ENCODE measurements around the gene BAHCC1.

BAHCC1 gene

GRCh38 chr17:81488276-81488860 lies 93.1 kb downstream of the BAHCC1 start:
- H3K27ac ChIP-seq (ENCODE audit: low read depth, low read length) = no peak overlapping the region
- peak overlapping the region; percentile 65 for H3K4me3 ChIP-seq (ENCODE audit: low read depth, low read length)
- H2BK5ac ChIP-seq (ENCODE audit: low read depth, low read length, poor library complexity) = no peak overlapping the region
- H4K8ac ChIP-seq (ENCODE audit: low read depth, low read length) = peak overlapping the region; percentile 98
- no peak overlapping the region for H3K23ac ChIP-seq (ENCODE audit: low read length)
- peak overlapping the region; percentile 91 for H4K91ac ChIP-seq (ENCODE audit: low read depth, low read length)
- peaks cover 11 to 20% of the 10 kb centered on the region in 2 experiments for H3K4me1 ChIP-seq (ENCODE audit: control insufficient read depth in 1 of 2, insufficient read depth in 2 of 2, low read length in 2 of 2)
- peaks cover 3% of the 10 kb centered on the region for H3K9me3 ChIP-seq (ENCODE audit: insufficient read depth, low read depth, low read length)
- H4K12ac ChIP-seq (ENCODE audit: low read depth, low read length) = peak overlapping the region; percentile 89
- peak overlapping the region; percentile 84 for H2BK120ac ChIP-seq (ENCODE audit: insufficient read depth, low read length, poor library complexity)
- H3K14ac ChIP-seq (ENCODE audit: low read length) = peak overlapping the region; percentile 94
- H2AK5ac ChIP-seq (ENCODE audit: low read length) = peak overlapping the region; percentile 93
- no CpG with 5 or more reads among the region's 52 CpGs for WGBS (ENCODE audit: extremely low coverage, insufficient coverage, insufficient read length)
- H2BK12ac ChIP-seq (ENCODE audit: low read length) = no peak overlapping the region
- H3K27me3 ChIP-seq (ENCODE audit: insufficient read depth, low read length) = peaks cover 5% of the 10 kb centered on the region
- peak in 1 of 2 donors; percentile 24 for DNase-seq
- peaks cover 7% of the 10 kb centered on the region for H3K79me1 ChIP-seq (ENCODE audit: low read length)
- peak overlapping the region; percentile 94 for H3K18ac ChIP-seq (ENCODE audit: low read length)
- H3K36me3 ChIP-seq (ENCODE audit: control insufficient read depth in 1 of 2, insufficient read depth in 2 of 2, low read length in 2 of 2) = no peaks in the 10 kb centered on the region
- H2AFZ ChIP-seq (ENCODE audit: insufficient read depth, low read length, poor library complexity) = peak overlapping the region; percentile 79
- peaks cover 5% of the 10 kb centered on the region for H3K79me2 ChIP-seq (ENCODE audit: control insufficient read depth, insufficient read depth, low read length, poor library complexity)
- H3K9ac ChIP-seq (ENCODE audit: low read length) = peak overlapping the region; percentile 78
- H3K4me2 ChIP-seq (ENCODE audit: low read length) = peak overlapping the region; percentile 84
- peak overlapping the region; percentile 70 for H3K4ac ChIP-seq (ENCODE audit: low read depth, low read length)

- no CpG with 5 or more reads among the region's 27 CpGs for WGBS (ENCODE audit: extremely low coverage, insufficient coverage, insufficient read length)
- Histone ChIP-seq H3K4ac (ENCODE audit: low read depth, low read length) (no peak overlapping the region), H3K36me3 (ENCODE audit: control insufficient read depth in 1 of 2, insufficient read depth in 2 of 2, low read length in 2 of 2) (no peaks in the 10 kb centered on the region), H2AFZ (ENCODE audit: insufficient read depth, low read length, poor library complexity) (no peak overlapping the region), H3K9me3 (ENCODE audit: insufficient read depth, low read depth, low read length) (peaks cover 2% of the 10 kb centered on the region), H3K4me2 (ENCODE audit: low read length) (no peak overlapping the region), H3K4me3 (ENCODE audit: low read depth, low read length) (peak overlapping the region; percentile 28), H4K91ac (ENCODE audit: low read depth, low read length) (no peak overlapping the region), H2BK5ac (ENCODE audit: low read depth, low read length, poor library complexity) (no peak overlapping the region), H3K27me3 (ENCODE audit: insufficient read depth, low read length) (peaks cover 5% of the 10 kb centered on the region), H2BK12ac (ENCODE audit: low read length) (no peak overlapping the region), H3K18ac (ENCODE audit: low read length) (no peak overlapping the region), H3K4me1 (ENCODE audit: control insufficient read depth in 1 of 2, insufficient read depth in 2 of 2, low read length in 2 of 2) (peaks cover 7 to 17% of the 10 kb centered on the region in 2 experiments), H2BK120ac (ENCODE audit: insufficient read depth, low read length, poor library complexity) (no peak overlapping the region), H3K14ac (ENCODE audit: low read length) (no peak overlapping the region), H2AK5ac (ENCODE audit: low read length) (no peak overlapping the region), H4K8ac (ENCODE audit: low read depth, low read length) (no peak overlapping the region), H3K9ac (ENCODE audit: low read length) (no peak overlapping the region), H3K23ac (ENCODE audit: low read length) (no peak overlapping the region), H3K79me1 (ENCODE audit: low read length) (peaks cover 7% of the 10 kb centered on the region), H3K27ac (ENCODE audit: low read depth, low read length) (no peak overlapping the region), H3K79me2 (ENCODE audit: control insufficient read depth, insufficient read depth, low read length, poor library complexity) (peaks cover 5% of the 10 kb centered on the region), H4K12ac (ENCODE audit: low read depth, low read length) (no peak overlapping the region)
- DNase-seq = no peak
Measured at GRCh38 chr17:81489012-81489997, 94.0 kb downstream of the BAHCC1 start.

DNA sequence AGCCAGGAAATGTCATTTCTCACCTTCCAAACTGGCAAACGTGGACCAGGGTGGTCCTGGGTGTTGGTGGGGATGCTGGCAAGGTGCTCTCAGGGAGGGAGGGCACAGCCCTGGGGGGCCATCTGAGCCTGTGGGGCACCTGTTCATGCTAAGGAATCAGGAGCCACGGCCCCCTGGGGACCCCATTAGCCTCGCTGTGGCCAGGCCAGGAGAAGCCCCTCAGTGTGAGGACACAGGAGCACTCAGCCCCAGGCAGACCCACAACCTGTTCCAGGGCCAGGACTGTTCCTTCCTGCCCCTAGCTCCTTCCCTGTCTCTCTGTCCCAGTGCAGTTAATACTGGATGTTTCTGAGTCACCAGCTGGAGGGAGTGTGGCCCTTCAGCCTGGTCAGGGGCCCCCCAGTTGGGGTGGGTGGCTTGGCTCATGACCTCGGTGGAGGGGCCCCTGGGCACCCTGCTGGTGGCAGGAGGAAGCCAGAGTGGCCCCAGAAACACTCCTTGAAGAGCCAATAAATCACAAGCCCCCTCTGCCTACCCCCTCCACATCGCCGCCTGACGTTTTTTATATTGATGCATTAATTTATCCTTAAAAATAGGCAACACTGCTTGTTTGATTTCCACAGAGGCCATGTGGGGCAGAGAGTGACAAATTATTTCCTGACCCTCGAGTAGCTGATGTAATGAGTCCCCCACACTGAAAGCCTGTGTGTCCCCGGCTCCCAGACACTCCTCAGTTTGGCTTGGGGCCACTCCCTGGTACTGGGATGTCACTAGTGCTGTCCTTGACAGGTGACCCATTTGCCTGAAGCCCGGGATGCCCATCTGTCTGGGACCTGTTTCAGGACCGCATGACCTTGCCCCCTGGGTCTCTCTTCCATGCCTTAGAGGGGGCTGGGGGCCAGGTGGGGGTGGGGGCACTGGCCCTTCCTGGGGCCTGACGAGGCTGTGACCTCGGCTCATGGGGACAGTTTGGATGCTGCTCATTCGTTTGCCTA lies 95.0 kb downstream of the BAHCC1 start:
- Histone ChIP-seq H3K27ac (ENCODE audit: low read depth, low read length) (no peak overlapping the region), H2AK5ac (ENCODE audit: low read length) (no peak overlapping the region), H3K14ac (ENCODE audit: low read length) (no peak overlapping the region), H3K4me3 (ENCODE audit: low read depth, low read length) (peak overlapping the region; percentile 28), H3K18ac (ENCODE audit: low read length) (no peak overlapping the region), H4K91ac (ENCODE audit: low read depth, low read length) (no peak overlapping the region), H3K9me3 (ENCODE audit: insufficient read depth, low read depth, low read length) (peaks cover 2% of the 10 kb centered on the region), H2BK12ac (ENCODE audit: low read length) (peak overlapping the region; percentile 25), H2BK120ac (ENCODE audit: insufficient read depth, low read length, poor library complexity) (no peak overlapping the region), H3K79me1 (ENCODE audit: low read length) (peaks cover 7% of the 10 kb centered on the region), H3K4me1 (ENCODE audit: control insufficient read depth in 1 of 2, insufficient read depth in 2 of 2, low read length in 2 of 2) (peaks cover 7 to 11% of the 10 kb centered on the region in 2 experiments), H3K9ac (ENCODE audit: low read length) (no peak overlapping the region), H3K23ac (ENCODE audit: low read length) (no peak overlapping the region), H3K27me3 (ENCODE audit: insufficient read depth, low read length) (peaks cover 5% of the 10 kb centered on the region), H3K4me2 (ENCODE audit: low read length) (no peak overlapping the region), H3K36me3 (ENCODE audit: control insufficient read depth in 1 of 2, insufficient read depth in 2 of 2, low read length in 2 of 2) (no peaks in the 10 kb centered on the region), H3K79me2 (ENCODE audit: control insufficient read depth, insufficient read depth, low read length, poor library complexity) (peaks cover 4% of the 10 kb centered on the region), H2BK5ac (ENCODE audit: low read depth, low read length, poor library complexity) (no peak overlapping the region), H4K8ac (ENCODE audit: low read depth, low read length) (no peak overlapping the region), H4K12ac (ENCODE audit: low read depth, low read length) (no peak overlapping the region), H2AFZ (ENCODE audit: insufficient read depth, low read length, poor library complexity) (no peak overlapping the region), H3K4ac (ENCODE audit: low read depth, low read length) (no peak overlapping the region)
- no CpG with 5 or more reads among the region's 14 CpGs for WGBS (ENCODE audit: extremely low coverage, insufficient coverage, insufficient read length)
- no peak for DNase-seq

- H3K9ac ChIP-seq (ENCODE audit: low read length) = no peak overlapping the region
- no peak overlapping the region for H3K14ac ChIP-seq (ENCODE audit: low read length)
- H4K12ac ChIP-seq (ENCODE audit: low read depth, low read length) = no peak overlapping the region
- H3K4me3 ChIP-seq (ENCODE audit: low read depth, low read length) = no peak overlapping the region
- no peak overlapping the region for H3K4me2 ChIP-seq (ENCODE audit: low read length)
- H2AK5ac ChIP-seq (ENCODE audit: low read length) = no peak overlapping the region
- H3K18ac ChIP-seq (ENCODE audit: low read length) = no peak overlapping the region
- H2BK12ac ChIP-seq (ENCODE audit: low read length) = no peak overlapping the region
- no CpG with 5 or more reads among the region's 5 CpGs for WGBS (ENCODE audit: extremely low coverage, insufficient coverage, insufficient read length)
- H3K79me2 ChIP-seq (ENCODE audit: control insufficient read depth, insufficient read depth, low read length, poor library complexity) = peaks cover 4% of the 10 kb centered on the region
- H3K27ac ChIP-seq (ENCODE audit: low read depth, low read length) = no peak overlapping the region
- peaks cover 5% of the 10 kb centered on the region for H3K27me3 ChIP-seq (ENCODE audit: insufficient read depth, low read length)
- peaks cover 2% of the 10 kb centered on the region for H3K9me3 ChIP-seq (ENCODE audit: insufficient read depth, low read depth, low read length)
- no peak overlapping the region for H4K8ac ChIP-seq (ENCODE audit: low read depth, low read length)
- H2AFZ ChIP-seq (ENCODE audit: insufficient read depth, low read length, poor library complexity) = no peak overlapping the region
- no peak for DNase-seq
- no peak overlapping the region for H4K91ac ChIP-seq (ENCODE audit: low read depth, low read length)
- no peak overlapping the region for H2BK5ac ChIP-seq (ENCODE audit: low read depth, low read length, poor library complexity)
- no peaks in the 10 kb centered on the region for H3K36me3 ChIP-seq (ENCODE audit: control insufficient read depth in 1 of 2, insufficient read depth in 2 of 2, low read length in 2 of 2)
- H3K4me1 ChIP-seq (ENCODE audit: control insufficient read depth in 1 of 2, insufficient read depth in 2 of 2, low read length in 2 of 2) = peaks cover 7 to 11% of the 10 kb centered on the region in 2 experiments
- H3K4ac ChIP-seq (ENCODE audit: low read depth, low read length) = no peak overlapping the region
- H3K79me1 ChIP-seq (ENCODE audit: low read length) = peaks cover 7% of the 10 kb centered on the region
- H2BK120ac ChIP-seq (ENCODE audit: insufficient read depth, low read length, poor library complexity) = no peak overlapping the region
- H3K23ac ChIP-seq (ENCODE audit: low read length) = no peak overlapping the region
Measured at GRCh38 chr17:81491181-81491581, 95.9 kb downstream of the BAHCC1 start.

All from trophoblast cell (in vitro differentiated cells and primary cell).